GM21447 (cell line): ENCODE measurements around the gene AFMID.
"Not testable (repeated sequence)": the region's sequence is repeated elsewhere in the genome, so short reads cannot be mapped to it uniquely, and the experiment has no call there.

ENCODE experiments used
- ATAC-seq: cut with Tn5 transposase; IDR thresholded peaks from one replicate; pipeline ENCODE4 v1.9.1; 2021; ENCODE audit not compliant: unreplicated experiment

AFMID gene

GRCh38 chr17:78219396-78220150 is 32.4 kb downstream of the AFMID start:
- no peak for ATAC-seq

- ATAC-seq: no peak
Observed at GRCh38 chr17:78223061-78223460, 35.9 kb downstream of the AFMID start.

GRCh38 chr17:78223765-78224164 is 36.6 kb downstream of the AFMID start:
- no peak for ATAC-seq

- ATAC-seq: no peak
Observed at GRCh38 chr17:78224231-78225087, 37.3 kb downstream of the AFMID start.

- ATAC-seq: no peak
Observed at GRCh38 chr17:78225088-78225865, 38.1 kb downstream of the AFMID start.

GRCh38 chr17:78226055-78226758 is 39.0 kb downstream of the AFMID start:
- no peak for ATAC-seq

- ATAC-seq: no peak
Observed at GRCh38 chr17:78226759-78227454, 39.7 kb downstream of the AFMID start.

- no peak for ATAC-seq
Observed at GRCh38 chr17:78227455-78227916, 40.3 kb downstream of the AFMID start.

GRCh38 chr17:78228176-78228575 is 41.0 kb downstream of the AFMID start:
- ATAC-seq: no peak

GRCh38 chr17:78230252-78230962 is 43.2 kb downstream of the AFMID start:
- no peak for ATAC-seq

- ATAC-seq: no peak
Observed at GRCh38 chr17:78230996-78231935, 44.1 kb downstream of the AFMID start, which contains the start of gene TMEM235. Gene TMEM235 (plus strand): TSS chr17:78231631. CDS start chr17:78232024, 393 bp downstream.

- no peak for ATAC-seq
Observed at GRCh38 chr17:78231991-78232858, 45.1 kb downstream of the AFMID start.

- ATAC-seq: no peak
Observed at GRCh38 chr17:78232859-78233173, 45.7 kb downstream of the AFMID start.

- no peak for ATAC-seq
Observed at GRCh38 chr17:78233678-78234077, 46.5 kb downstream of the AFMID start.

GRCh38 chr17:78234261-78234865 is 47.2 kb downstream of the AFMID start:
- ATAC-seq: no peak

GRCh38 chr17:78235022-78235421 is 47.9 kb downstream of the AFMID start:
- ATAC-seq: not testable (repeated sequence)

GRCh38 chr17:78235885-78236284 is 48.7 kb downstream of the AFMID start:
- ATAC-seq: no peak
